ENCODE measurements around the gene TBCK. TPM values are rescaled to one million over a fixed set of nuclear protein-coding genes. Genes with fewer than 3 reads are reported as not detected.

TBCK gene
- total RNA-seq, 2 experiments from 2014 or later: 46.5 to 46.9 TPM

- DNase-seq (ENCODE audit: low spot score): no peak
- H3K27ac ChIP-seq (ENCODE audit: low read depth, low read length, poor library complexity, severe bottlenecking): no peak overlapping the region
- ChIA-PET POLR2A (no interaction called here), CTCF (ENCODE audit: unreplicated experiment) (no interaction called here)
- H3K4me3 ChIP-seq (ENCODE audit: low read depth, low read length, poor library complexity, severe bottlenecking): no peak overlapping the region
- H3K9me3 ChIP-seq (ENCODE audit: low read length): no peaks in the 10 kb centered on the region
- BruUV-seq (replicated peaks): no TSS peak
- no peaks in the 10 kb centered on the region for H3K36me3 ChIP-seq (ENCODE audit: insufficient read depth, low read length)
- no peaks in the 10 kb centered on the region for H4K20me1 ChIP-seq (ENCODE audit: insufficient read depth, low read length)
- H3K9me2 ChIP-seq (ENCODE audit: insufficient read depth, low read length): no peaks in the 10 kb centered on the region
- H2AFZ ChIP-seq (ENCODE audit: low read length): no peak overlapping the region
- H3K4me1 ChIP-seq (ENCODE audit: insufficient read depth, low read length, poor library complexity, severe bottlenecking): no peaks in the 10 kb centered on the region
- no peak overlapping the region for H3K4me2 ChIP-seq (ENCODE audit: low read length)
- TF ChIP-seq EZH2phosphoT487 (IDR thresholded peaks at IDR 0.05; ENCODE audit: borderline replicate concordance, low read depth, low read length): no peak
- TF ChIP-seq CTCF (conservative IDR thresholded peaks at IDR 0.05; ENCODE audit: low read length): no peak
- no peaks in the 10 kb centered on the region for H3K79me2 ChIP-seq (ENCODE audit: insufficient read depth, low read depth, low read length)
- intact Hi-C loops (cut with micrococcal nuclease; ENCODE audit: unreplicated experiment): no loop called here
These were observed 253.5 kb downstream of the TBCK start for GRCh38 chr4:106062452-106062875.

GRCh38 chr4:106058921-106059320, 257.1 kb downstream of the TBCK start:
- DNase-seq (ENCODE audit: low spot score): no peak
- Histone ChIP-seq H3K4me3 (ENCODE audit: low read depth, low read length, poor library complexity, severe bottlenecking) (no peak overlapping the region), H2AFZ (ENCODE audit: low read length) (no peak overlapping the region), H3K4me2 (ENCODE audit: low read length) (no peak overlapping the region), H3K36me3 (ENCODE audit: insufficient read depth, low read length) (no peaks in the 10 kb centered on the region), H3K79me2 (ENCODE audit: insufficient read depth, low read depth, low read length) (no peaks in the 10 kb centered on the region), H3K9me2 (ENCODE audit: insufficient read depth, low read length) (no peaks in the 10 kb centered on the region), H4K20me1 (ENCODE audit: insufficient read depth, low read length) (no peaks in the 10 kb centered on the region), H3K9me3 (ENCODE audit: low read length) (no peaks in the 10 kb centered on the region), H3K27ac (ENCODE audit: low read depth, low read length, poor library complexity, severe bottlenecking) (no peak overlapping the region), H3K4me1 (ENCODE audit: insufficient read depth, low read length, poor library complexity, severe bottlenecking) (no peaks in the 10 kb centered on the region)
- POLR2A ChIA-PET: interaction anchor here (0.9 kb wide), 1 partner anchor 8 kb away, joined by 3 read pairs; no protein-coding TSS in a partner anchor
- CTCF ChIA-PET (ENCODE audit: unreplicated experiment): no interaction called here
- intact Hi-C loops (cut with micrococcal nuclease; ENCODE audit: unreplicated experiment): no loop called here
- TF ChIP-seq EZH2phosphoT487 (IDR thresholded peaks at IDR 0.05; ENCODE audit: borderline replicate concordance, low read depth, low read length) (no peak), CTCF (conservative IDR thresholded peaks at IDR 0.05; ENCODE audit: low read length) (no peak)
- BruUV-seq (replicated peaks): no TSS peak

GRCh38 chr4:106056914-106057313, 259.1 kb downstream of the TBCK start:
- no peak for TF ChIP-seq EZH2phosphoT487 (IDR thresholded peaks at IDR 0.05; ENCODE audit: borderline replicate concordance, low read depth, low read length)
- TF ChIP-seq CTCF (conservative IDR thresholded peaks at IDR 0.05; ENCODE audit: low read length): no peak

More at GRCh38 chr4:106056914-106057313, 259.1 kb downstream of the TBCK start:
- POLR2A ChIA-PET: interaction anchor here (1.0 kb wide), 1 partner anchor 26 kb away, joined by 3 read pairs; no protein-coding TSS in a partner anchor
- Histone ChIP-seq H3K4me3 (ENCODE audit: low read depth, low read length, poor library complexity, severe bottlenecking) (no peak overlapping the region), H3K27ac (ENCODE audit: low read depth, low read length, poor library complexity, severe bottlenecking) (no peak overlapping the region), H2AFZ (ENCODE audit: low read length) (no peak overlapping the region), H3K9me3 (ENCODE audit: low read length) (no peaks in the 10 kb centered on the region), H3K4me2 (ENCODE audit: low read length) (no peak overlapping the region), H4K20me1 (ENCODE audit: insufficient read depth, low read length) (no peaks in the 10 kb centered on the region), H3K9me2 (ENCODE audit: insufficient read depth, low read length) (no peaks in the 10 kb centered on the region), H3K4me1 (ENCODE audit: insufficient read depth, low read length, poor library complexity, severe bottlenecking) (no peaks in the 10 kb centered on the region), H3K36me3 (ENCODE audit: insufficient read depth, low read length) (no peaks in the 10 kb centered on the region), H3K79me2 (ENCODE audit: insufficient read depth, low read depth, low read length) (no peaks in the 10 kb centered on the region)
- intact Hi-C loops (cut with micrococcal nuclease; ENCODE audit: unreplicated experiment): no loop called here
- CTCF ChIA-PET (ENCODE audit: unreplicated experiment): no interaction called here
- DNase-seq (ENCODE audit: low spot score): no peak
- BruUV-seq (replicated peaks): no TSS peak

Measured in OCI-LY7 (cell line).